IPS-11a (cell line): ENCODE data around the gene RPS14.
"Not testable (repeated sequence)": the region's sequence is repeated elsewhere in the genome, so short reads cannot be mapped to it uniquely, and the experiment has no call there.

Experiments used
- H3K4me3 ChIP-seq: one replicate; pipeline ENCODE4 v1.5.1; 2013; ENCODE audit warnings: low read depth, low read length, control low read depth

RPS14 gene

DNA sequence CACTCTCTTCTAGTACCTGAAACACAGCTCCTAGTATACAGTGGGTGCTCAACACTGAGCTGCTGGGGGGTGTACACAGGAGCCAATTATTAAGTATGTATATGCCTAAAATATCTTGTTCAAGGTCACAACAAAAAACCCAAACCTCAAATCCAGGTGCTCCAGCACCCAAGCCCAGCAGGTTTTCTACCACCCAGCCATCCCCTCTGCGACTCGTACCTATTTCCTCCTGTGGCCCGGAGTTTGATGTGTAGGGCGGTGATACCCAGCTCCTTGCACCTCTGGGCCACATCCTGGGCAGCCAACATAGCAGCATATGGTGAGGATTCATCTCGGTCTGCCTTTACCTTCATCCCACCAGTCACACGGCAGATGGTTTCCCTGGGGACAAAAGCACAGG, 3.0 kb downstream of the RPS14 start:
- no peak overlapping the region for H3K4me3 ChIP-seq

DNA sequence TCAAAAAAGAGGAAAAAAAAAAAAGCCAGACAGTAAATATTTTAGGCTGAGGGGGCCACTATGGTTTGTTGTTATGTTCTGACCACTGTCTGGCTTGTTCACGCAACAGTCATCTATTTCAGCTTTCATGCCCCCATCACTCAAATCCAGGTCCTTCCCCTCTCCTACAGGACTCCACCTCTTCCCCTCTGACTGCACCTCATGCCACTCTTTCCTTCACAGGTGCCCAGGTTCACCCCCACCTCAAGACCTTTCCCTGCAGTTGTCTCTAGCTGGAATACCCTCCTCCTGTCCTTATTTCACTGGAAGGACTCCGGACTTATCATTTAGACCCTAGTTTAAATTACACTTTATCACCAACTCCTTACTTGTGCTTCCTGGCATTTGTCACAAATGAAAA, 3.5 kb downstream of the RPS14 start:
- H3K4me3 ChIP-seq = no peak overlapping the region

DNA sequence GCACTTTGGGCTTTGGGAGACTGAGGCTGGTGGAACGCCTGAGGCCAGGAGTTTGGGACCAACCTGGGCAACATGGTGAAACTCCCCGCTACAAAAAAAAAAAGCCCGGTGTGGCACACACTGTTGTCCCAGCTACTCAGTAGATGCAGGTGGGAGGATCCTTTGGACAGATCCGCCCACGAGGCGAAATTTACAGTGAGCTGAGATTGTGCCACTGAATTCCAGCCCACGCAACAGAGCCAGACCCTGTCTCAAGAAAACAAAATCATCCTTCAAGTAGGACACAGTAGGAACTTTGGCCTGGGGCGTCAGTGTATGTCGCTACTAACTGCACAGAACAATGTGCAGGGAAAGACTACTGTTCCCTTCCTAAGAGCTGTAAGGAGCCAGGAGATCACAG, 4.8 kb downstream of the RPS14 start:
- H3K4me3 ChIP-seq = no peak overlapping the region

DNA sequence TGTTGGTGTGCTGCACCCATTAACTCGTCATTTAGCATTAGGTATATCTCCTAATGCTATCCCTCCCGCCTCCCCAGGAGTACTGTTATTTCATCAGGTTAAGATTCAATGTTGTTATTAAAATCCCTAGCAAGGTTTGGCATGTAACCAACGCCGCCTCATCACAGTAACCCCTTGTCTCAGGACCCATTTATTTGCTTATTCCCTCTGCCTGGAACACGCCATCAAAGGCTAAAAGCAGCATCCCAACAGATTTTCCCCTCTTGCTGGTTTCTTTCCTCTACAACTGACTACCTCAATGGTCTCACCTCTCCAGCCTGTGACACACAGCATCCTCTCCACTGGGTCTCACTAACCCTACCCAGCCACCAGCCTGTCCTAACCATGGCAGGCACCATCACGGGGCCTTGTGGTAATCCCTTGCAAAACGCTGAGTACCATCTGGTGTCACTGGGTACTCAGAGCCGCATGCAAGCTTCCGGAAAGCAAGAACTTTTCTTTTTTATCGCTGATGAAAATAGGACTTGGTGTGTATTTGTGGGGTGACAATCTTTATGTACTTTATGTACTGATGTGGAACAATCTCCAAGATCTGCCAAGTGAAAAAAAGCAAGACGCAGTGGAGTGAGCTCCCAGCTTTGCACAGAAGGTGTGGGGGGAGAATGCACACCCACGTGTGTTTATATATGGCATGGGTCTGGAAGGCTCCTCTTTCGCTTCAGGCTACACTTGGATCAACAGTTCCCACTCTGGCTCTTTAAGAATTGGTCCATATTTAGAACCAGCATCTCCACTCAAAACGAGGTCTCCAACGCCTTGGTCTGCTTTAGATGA, 6.1 kb downstream of the RPS14 start:
- no peak overlapping the region for H3K4me3 ChIP-seq

DNA sequence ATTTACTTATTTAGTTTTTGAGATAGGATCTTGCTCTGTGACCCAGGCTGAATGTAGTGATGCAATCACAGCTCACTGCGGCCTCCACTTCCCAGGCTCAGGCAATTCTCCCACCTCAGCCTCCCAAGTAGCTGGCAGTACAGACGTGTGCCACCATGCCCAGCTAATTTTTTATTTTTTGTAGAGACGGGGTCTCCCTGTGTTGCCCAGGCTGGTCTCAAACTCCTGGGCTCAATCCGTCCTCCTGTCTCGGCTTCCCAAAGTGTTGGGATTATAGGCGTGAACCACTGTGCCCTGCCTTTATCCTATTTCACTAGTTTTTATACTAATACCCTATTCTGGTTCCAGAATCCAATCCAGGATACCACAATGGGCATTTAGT, 6.8 kb downstream of the RPS14 start:
- H3K4me3 ChIP-seq = no peak overlapping the region

DNA sequence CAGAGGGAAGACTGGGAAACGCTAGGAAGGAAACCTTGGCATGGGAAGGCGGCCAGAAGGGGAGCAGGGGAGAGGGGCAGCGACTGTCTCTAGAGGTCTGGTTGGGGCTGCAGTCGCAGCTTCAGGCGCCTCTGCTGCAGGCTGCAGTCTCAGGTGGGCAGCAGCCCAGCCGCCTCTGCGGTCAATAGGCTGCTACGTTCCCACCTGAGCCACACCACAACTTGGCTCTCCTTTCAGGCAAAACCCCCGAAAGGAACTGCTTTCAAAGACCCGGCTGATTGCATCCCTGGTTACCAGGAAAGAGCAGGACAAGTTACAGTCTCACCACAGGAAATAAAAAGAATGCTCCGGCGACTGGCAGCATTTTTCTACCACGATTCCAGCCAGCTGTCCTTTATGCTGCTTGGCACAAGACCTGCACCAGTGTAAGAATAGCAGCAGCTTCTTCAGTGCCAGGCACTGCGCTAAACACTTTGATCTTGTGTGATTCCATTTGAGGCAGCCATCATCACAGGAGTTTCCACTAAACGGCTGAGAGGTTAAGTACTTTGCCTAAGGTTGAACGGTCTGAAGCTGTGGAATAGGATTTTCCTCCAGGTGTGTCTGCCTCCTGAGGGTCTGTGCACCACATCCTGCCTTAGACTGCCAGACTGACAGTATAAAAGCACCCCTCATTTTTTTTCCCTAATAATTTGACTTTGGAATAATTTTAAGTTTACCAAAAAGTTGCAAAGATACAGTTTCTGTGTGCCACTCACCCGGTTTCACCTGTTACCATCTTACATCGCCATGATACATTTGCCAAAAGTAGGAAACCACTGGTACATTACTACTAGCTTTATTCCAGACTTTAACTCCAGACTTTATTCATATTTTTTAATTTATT, 7.5 kb downstream of the RPS14 start:
- H3K4me3 ChIP-seq = no peak overlapping the region

DNA sequence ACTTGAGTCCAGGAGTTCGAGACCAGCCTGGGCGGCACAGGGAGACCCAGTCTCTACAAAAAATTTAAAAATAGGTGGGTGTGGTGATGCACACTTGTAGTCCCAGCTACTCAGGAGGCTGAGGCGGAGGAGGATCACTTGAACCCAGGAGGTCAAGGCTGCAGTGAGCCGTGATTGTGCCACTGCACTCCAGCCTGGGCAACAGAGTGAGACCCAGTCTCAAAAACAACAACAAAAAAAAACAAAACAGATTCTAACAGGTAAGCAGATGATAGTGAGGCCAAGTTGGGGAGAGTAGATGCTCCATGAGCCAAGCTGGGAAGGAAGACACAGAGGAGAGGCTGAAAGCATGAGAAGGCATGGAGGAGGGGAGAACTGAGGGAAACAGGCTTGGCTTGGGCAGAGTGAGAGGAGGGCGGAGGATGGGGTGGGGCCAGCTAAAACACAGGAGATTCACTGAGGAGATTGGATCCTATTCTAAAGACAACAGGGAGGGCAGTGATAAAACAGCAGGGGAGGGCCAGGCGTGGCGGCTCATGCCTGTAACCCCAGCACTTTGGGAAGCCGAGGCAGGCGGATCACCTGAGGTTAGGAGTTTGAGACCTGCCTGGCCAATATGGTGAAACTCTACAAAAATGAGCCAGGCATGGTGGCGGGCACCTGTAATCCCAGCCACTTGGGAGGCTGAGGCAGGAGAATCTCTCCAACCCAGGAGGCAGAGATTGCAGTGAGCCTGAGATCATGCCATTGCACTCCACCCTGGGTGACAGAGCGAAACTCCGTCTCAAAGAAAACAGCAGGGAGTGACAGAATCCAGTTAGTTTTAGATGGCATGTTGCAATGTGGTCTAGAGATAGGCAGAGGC, 8.4 kb downstream of the RPS14 start:
- H3K4me3 ChIP-seq = no peak overlapping the region

DNA sequence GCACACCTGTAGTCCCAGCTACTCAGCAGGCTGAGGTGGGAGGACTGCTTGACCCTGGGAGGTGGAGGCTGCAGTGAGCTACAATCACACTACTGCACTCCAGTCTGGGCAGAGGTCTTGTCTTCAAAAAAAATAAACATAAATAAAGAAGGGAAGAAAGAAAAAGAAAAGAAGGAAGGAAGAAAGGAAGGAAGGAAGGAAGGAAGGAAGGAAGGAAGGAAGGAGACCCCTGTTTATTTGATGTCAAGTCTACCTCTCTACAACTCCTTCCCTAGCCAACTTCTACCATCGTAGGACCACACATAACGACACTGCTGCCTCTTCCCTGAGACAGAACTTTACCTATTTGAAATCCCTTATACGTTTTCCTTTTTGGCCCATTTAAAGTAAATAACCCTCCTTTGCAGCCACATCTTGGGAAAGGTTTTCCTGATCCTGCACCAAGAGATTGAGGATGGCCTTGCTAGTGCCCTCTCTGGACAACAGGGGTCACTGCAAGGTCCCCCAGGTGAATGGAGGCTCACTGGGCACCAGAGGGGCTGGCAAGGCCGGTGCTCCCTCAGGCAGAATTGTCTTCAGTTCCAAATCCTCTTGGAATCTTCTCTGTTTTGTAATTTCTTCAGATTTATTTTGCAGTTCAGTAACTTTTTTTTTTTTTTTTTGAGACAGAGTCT, 10.5 kb downstream of the RPS14 start:
- H3K4me3 ChIP-seq = no peak overlapping the region

DNA sequence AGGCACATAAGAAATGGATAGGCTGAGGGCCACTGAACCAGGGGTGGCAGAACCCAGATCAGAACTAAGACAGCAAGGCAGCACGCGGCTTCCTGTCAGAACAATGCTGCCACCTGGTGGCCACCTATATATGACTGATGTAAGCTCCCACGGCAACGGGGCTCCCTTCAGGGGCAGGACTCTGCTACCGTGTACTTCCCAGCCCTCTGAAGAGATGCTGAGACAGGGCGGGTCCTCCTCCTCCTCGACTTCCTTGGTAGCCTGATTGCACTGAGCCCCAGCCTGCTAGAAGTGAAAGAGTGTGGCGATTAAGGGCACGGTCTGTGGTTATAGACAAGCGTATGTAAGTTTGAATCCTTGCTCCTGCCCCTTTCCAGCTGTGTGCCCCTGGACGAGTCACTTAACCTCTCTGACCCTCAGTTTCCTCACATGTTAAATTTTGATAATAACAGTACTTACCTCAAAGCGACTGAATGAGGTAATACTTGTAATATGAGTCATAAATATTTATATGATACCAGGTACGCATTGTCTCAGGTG, 13.3 kb downstream of the RPS14 start:
- no peak overlapping the region for H3K4me3 ChIP-seq

DNA sequence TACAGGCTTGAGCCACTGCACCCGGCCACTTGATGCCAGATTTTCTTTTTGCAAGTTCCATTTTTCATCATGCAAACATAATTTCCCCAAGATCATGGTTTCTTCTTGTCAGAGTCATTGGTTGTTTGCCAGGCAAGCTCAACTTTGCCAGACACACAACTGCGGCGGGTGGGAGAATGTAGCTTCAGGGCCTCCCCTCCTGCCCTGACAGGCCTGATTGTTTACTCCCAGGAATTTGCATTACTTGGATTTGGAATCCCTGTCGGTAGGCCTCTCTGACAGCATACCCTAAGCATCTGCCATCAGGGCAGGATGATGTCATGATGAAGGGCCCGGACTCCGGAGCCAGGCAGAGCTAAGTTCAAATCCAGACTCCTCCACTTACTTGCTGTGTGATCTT, 15.1 kb downstream of the RPS14 start:
- H3K4me3 ChIP-seq = no peak overlapping the region

DNA sequence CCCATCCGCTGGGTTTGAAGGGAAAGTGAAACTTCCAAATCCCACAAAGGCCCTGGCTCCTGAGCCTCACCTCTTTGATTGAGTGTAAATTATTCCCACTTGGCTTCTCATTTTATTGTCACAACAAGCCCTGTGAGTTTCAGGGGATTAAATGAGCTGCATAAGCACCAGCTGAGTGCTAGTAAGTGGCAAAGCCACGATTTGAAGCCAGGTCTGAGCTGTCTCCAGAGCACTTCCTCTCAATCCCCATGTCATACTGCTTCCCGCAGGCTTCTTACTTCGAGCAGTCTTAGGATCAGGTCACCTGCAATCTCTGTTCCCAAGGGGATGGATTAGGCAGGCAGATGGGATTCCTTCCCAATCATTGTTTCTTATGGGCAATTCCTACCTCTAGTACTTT, 18.0 kb downstream of the RPS14 start:
- no peak overlapping the region for H3K4me3 ChIP-seq

DNA sequence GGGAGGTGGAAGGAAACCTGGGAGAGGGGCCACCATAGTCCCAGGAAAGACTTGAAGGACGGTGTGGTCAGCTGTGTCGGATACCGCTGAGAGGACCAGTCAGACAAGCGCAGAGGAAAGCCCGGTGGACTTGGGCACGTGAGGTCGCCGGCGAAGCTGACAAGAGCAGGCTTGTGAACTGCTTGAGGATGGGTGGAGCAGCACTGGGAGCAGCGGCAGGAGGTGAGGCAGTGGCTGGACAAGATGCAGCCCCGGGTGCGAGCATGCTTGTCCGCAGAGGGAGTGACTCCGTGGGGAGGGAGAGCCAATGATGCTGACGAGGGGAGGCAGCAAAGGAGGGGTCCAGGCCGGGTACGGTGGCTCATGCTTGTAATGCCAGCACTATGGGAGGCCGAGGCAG, 18.5 kb downstream of the RPS14 start:
- no peak overlapping the region for H3K4me3 ChIP-seq

DNA sequence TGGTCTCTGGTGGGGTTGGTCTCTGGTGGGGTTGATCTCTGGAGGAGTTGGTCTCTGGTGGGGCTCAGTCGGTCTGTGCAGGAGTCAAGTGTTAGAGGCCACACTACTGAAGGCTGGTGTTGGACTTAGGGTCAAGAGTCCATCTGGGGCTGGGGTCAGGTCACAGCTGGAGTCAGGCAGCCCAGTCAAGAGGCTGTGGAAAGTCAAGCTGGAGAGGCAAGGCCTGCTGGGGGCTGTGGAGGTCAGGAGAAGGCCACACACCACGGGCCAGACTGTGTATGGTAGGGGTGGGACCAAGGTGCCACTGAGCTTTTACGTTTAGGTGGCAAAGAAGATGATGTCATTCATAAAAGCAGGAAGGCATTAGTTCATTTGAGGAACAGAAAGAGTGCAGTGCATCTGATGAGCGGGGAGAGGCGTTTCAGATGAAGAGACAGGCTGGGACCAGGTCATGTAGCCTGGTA, 20.1 kb downstream of the RPS14 start:
- no peak overlapping the region for H3K4me3 ChIP-seq

DNA sequence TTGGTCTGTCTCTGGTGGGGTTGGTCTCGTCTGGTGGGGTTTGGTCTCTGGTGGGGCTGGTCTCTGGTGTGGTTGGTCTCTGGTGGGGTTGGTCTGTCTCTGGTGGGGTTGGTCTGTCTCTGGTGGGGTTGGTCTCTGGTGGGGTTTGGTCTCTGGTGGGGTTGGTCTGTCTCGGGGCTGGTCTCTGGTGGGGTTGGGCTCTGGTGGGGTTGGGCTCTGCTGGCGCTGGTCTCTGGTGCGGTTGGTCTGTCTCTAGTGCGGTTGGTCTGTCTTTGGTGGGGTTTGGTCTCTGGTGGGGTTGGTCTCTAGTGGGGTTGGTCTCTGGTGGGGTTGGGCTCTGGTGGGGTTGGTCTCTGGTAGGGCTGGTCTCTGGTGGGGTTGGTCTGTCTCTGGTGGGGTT, 20.6 kb downstream of the RPS14 start:
- H3K4me3 ChIP-seq = no peak overlapping the region

DNA sequence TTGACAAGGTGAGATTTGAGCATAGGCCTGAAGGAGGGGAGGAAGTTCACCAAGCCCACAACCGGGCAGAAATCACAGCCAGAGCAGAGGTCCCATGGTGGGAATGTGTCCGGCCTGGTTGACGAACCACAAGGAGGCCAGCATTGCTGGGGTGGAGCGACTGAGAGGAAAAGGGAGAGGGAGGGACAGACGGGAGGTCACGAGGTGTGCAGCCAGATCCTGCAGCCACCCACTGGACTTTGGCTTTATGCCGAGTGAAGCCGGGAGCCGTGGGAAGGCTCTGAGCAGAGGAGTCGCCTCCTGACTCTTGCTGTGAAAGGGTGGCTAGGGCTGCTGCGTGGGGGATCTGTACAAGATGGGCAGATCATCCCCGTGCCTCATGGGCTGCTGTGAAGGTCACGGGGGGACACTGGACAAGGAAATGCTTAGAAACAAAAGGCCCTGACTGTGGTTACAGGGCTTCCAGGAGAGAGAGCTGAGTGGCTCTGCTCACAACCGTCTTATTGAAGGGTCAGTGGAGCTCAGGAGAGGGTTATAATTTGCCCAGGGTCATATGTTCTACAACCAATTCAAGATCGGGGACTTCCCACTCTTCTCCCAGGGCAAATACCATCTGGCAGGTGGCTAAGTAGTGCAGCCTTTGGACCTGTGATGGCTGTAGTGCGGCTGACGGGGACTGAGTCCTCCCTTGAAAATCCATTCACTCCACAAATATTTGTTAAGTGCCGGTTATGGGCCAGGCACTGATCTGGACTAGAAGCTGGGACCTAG, 21.2 kb downstream of the RPS14 start:
- no peak overlapping the region for H3K4me3 ChIP-seq

DNA sequence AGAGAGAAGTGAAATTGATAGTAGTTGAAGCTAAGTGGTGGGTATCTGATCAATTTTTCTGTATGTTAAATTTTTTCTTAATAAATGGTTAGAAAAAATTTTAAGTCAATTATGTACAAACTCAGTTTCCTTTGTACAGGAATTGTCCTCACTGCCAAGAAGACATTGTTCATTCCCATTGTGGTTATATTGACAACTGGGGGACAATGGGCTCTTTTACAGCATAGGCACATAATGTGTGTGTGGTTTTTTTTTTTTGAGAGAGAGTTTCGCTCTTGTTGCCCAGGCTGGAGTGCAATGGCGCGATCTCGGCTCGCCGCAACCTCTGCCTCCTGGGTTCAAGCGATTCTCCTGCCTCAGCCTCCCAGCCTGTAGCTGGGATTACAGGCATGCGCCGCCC, 23.4 kb downstream of the RPS14 start:
- not testable (repeated sequence) for H3K4me3 ChIP-seq

DNA sequence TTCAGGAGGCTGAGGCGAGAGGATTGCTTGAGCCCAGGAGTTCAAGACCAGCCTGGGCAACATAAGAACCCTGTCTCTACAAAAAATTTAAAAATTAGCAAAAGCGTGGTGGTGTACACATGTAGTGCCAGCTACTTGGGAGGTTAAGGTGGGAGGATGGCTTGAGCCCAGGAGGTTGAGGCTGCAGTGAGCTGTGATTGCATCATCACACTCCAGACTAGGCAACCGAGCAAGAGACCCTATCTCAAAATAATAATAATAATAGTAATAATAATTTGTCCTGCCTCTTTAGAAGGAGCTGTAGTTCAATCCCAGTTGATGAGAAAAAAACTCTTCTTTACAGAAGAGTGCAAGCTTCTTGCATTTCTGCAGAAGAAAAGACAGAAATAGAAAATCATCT, 26.8 kb downstream of the RPS14 start:
- H3K4me3 ChIP-seq = no peak overlapping the region

DNA sequence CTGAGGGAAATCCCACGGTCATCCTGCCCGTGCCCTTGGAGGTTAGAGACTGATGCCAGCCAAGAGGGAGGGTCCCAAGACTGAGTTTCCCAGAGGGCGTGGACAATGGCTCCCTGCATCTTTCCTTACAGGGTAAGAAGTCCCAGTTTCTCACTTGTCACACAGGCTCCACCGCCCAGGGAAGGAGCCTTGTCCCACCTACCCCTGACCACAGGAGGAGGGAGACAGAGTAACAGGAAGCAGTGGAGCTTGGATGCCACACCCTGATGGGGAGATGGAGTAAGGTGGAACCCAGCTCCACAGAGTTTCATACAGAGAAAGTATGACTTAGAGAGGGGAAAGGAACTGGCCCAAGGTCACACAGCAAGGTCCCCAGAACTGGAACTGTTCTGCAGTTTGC, 27.5 kb downstream of the RPS14 start:
- H3K4me3 ChIP-seq = no peak overlapping the region

DNA sequence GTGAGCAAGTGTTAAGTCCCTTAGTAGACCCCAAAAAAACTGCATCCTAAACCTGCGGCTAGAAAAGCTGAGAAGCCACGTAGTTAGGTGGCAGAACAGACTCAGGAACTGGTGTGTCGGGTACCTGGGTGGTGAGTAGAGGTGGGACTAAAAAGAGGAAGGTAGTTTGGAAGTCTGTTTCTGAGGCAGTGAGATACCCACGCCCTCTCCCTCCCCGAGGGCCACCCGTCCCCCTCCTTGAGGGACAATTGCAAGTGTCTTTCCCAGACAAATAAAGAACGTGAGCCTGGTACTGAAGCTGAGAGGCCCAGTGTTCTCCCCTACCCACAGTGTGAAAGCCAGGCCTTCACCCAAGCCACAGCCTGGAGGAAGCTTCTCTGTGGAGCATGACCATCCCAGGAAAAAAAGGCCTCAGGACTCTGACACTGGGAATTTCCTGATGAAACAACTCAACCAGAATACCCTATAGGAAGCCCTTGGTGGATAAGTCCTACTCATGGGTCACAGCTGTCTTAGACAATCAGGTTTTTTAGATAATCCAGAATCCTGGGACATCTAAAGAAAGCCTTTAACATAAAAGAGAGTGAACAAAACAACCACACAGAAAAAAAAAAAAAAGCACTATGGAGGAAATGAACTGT, 29.8 kb downstream of the RPS14 start:
- H3K4me3 ChIP-seq = no peak overlapping the region
